Activated CD4-positive, alpha-beta T cell treated with anti-CD3 and anti-CD28 coated beads, Interleukin-2, amount 50 U/mL, for 1 hour (primary cell): Measurements from ENCODE around the gene PDK2.

Source experiments
- DNase-seq: peaks from one replicate; pipeline ENCODE4 v3.0.0-alpha.2; 2020

PDK2 gene

GRCh38 chr17:50102164-50102991 is 7.2 kb downstream of the PDK2 start:
- DNase-seq: no peak

DNA sequence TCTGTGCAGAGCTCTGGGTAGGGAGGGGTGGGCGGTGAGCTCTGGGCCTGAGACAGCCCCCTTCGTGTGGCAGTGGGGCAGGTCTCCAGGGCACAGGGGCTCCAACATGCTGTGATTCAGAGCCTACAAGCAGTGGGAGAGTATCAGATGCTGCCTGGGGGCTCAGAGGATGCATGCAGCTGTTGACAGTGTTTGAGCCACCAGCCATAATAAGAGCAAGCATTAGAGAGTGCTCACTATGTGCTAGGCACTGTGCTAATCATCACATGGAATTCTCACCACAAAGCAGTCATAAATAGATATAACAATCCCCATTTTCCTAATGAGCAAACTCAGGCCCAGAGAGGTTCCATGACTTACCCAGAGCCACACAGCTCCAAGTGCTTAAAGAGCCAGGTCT is 8.1 kb downstream of the PDK2 start:
- no peak for DNase-seq

DNA sequence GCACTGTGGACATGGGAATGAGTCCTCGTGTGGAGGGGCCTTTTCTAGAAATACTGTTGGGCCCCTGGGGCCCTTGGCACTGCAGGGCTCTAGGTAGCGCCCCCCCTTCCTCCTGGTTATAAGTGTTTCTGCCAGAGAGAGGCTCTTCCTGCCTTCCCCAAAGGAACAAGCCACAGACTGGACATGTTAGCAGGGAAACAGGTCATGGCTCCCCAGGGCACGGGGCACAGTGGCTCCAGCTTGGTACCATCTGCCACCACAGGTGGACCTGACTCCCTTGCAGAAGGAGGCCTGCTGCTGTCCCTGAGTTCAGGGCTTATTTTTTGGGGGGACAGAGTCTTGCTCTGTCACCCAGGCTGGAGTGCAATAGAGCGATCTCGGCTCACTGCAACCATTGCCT is 8.8 kb downstream of the PDK2 start:
- DNase-seq: no peak

DNA sequence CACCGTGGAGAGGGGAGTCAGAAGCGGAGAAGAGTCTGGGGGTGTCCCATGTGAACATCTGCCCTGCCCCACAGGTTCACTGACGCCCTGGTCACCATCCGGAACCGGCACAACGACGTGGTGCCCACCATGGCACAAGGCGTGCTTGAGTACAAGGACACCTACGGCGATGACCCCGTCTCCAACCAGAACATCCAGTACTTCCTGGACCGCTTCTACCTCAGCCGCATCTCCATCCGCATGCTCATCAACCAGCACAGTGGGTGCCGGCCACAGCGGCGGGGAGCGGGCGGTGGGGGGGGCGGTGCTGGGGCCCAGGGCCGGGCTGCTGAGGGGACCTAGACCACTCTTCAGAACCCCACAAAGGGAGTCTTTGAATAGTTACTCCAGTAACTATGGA is 10.7 kb downstream of the PDK2 start:
- DNase-seq: no peak

DNA sequence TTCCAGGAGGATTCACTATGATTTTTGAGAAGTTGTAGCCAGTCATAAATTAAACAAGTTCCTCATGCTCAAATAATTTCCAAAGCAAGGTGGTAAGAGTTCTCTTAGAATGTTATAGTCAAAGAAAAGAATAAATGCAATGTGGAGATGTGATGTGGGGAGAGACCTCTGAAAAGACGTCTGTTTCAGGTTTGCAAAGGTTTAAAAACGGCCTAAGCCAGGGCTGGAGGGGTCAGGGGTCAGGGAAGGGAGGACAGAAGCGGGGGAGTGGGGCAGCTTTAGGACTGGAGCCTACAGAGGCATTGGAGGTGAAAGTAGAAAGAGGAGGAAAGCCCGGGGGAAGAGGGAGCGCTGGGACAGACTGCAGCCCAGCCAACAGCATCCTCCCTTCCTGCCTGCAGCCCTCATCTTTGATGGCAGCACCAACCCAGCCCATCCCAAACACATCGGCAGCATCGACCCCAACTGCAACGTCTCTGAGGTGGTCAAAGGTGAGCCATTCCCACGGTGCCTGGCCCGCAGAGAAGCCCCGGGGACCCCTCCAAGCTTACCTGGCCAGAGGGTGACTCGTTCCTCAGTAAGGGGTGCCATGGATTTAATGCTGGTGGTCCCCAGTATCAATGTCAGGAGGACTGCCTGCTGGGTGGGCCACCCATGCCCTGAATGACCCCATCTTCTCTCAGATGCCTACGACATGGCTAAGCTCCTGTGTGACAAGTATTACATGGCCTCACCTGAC is 11.4 kb downstream of the PDK2 start:
- DNase-seq: no peak

- no peak for DNase-seq
Observed at GRCh38 chr17:50107790-50108414, 12.8 kb downstream of the PDK2 start.

DNA sequence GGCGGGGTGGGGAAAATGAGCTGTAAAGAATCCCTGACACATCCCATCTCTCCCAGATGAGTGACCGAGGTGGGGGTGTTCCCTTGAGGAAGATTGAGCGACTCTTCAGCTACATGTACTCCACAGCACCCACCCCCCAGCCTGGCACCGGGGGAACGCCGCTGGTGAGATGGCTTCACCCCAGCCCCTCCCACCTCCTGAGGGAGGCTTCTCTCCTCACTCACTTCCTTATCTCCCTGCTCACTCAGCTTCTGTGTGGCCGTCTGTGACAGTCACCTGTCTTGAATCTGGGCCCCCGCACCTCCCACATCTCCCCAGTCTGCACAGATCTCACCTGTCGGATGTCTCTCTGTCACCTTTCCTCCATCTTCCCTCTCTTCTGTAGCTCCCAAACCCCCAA is 13.4 kb downstream of the PDK2 start:
- DNase-seq: no peak

- no peak for DNase-seq
Observed at GRCh38 chr17:50109207-50109606, 14.1 kb downstream of the PDK2 start.

DNA sequence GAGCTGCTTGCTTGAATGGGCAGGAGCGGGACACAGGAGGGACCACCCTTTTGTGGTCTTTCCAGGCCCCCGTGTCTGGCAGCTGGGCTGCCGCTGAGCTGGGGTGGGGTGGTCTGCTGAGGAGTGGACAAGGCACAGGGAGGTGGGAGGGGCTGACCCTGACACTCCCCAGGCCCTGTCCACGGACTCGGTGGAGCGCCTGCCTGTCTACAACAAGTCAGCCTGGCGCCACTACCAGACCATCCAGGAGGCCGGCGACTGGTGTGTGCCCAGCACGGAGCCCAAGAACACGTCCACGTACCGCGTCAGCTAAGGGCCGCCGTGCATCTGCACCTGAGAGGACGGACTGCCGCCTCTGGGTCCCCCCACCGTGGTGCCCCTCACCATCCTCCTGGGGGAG is 14.6 kb downstream of the PDK2 start:
- DNase-seq: no peak

DNA sequence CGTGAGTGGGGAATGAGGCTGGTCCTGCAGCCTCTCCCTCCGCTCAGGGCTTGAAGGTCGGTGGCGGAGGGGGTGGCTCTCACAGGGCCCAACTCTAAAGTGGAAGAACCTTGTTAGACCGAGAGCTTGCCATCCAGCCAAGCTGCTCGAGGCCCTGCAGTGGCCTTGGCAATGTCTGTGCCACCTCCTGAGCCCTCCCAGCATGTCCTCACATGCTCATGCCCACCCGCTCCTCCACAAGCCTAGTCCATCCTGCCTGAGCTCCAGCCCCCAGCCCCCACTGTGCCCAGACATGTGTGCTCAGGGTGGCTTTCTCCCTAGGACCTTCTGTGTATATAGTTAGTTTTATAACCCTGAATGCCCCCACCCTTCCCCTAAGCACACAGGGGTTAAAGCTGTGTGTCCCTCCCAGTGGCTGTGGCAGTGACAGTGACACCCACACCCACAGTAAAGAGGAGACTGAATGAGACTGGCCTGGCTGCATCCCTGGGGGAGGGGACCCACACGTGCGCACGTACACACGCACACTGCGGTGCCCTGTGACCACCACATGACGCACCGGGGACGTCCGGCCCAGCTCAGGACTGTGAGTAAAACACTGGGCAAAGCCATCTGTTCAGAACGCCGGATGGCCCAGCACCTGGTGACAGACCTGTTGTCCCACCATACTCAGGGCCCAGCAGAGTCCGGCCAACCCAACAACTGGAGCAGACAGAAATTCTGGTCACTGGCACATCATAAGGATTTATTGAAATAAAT is 15.6 kb downstream of the PDK2 start:
- no peak for DNase-seq

DNA sequence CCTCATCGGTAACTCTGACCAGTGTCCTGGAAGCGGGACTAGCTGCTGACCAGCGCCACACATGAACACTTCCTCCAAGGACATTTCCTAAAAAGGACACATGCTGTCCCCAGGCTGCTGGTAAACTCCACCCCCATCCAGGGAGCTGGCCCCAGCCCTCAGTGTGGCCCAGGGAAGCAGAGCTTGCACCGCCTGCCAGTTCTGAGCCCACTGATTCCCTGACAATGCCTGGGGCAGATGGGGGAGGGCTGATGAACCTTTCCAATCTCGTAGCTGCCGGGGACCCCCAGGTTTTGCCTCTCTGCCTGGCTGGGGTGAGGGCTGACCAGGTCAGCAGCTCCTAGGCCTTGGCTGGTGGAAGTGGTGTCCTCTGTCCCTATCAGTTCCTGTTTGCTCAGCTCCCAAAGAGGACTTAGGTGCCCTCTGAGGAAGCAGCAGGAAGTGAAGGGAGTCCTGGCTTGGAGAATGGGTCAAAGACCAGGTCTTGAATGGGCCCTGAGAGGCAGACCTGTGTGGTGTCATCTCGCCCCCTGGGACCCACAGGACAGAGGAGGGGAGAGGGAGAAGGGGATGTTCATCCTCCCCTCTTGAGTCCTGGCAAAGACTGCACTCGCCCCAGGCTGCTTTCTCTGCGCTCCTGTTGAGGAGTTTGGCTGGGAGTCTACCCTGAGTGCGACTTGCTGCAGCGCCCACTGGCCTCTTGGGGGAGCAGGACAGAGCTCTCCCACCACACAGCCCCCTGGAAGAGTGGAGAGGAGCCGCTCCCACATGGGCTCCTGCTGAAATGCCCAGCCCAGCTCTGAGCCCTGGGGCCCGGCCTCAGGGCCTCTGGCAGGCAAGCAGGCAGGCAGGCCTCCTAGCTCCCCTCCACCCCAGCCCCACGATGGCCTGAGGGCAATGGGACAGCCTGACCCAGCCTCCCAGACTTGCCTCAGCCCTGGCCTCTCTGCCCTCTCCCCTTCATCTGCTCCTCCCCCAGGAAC is 16.8 kb downstream of the PDK2 start:
- no peak for DNase-seq

- no peak for DNase-seq
Observed at GRCh38 chr17:50112694-50113093, 17.5 kb downstream of the PDK2 start.

DNA sequence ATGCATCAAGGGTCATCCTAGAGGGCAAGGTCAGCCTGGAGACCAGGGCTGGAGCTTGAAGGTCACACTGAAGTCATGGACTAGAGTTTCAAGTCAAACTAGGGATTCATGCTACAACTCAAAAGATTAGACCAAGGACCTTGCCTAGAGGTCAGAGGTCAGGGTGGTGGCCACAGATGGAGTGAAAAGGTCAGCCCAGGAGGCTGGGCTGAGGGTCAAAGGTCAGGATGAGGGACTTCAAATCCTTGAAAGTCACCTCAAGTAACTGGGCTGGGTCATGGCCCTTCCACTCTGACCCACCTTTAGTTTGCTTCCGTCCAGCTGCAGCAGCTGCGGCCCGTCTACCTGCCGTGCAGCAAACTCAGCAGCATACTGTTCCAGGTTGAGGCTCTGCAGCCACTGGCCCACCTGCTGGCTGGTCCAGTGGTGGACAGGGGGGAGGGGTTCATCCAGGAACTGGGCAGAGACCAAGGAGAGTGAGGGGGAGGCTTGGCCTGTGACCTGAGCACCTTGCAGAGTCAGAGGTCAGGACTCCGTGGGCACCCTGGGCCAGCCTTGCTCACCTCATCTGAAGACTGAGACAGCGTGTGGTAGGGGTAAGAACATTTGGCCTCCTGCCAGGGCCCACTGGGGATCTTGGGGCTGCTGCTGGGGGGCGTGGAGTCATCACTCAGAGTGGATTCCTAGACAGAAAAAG is 18.6 kb downstream of the PDK2 start:
- no peak for DNase-seq

GRCh38 chr17:50114401-50114800 is 19.2 kb downstream of the PDK2 start:
- DNase-seq: no peak

GRCh38 chr17:50114849-50115357 is 19.8 kb downstream of the PDK2 start:
- DNase-seq: peak; percentile 24

DNA sequence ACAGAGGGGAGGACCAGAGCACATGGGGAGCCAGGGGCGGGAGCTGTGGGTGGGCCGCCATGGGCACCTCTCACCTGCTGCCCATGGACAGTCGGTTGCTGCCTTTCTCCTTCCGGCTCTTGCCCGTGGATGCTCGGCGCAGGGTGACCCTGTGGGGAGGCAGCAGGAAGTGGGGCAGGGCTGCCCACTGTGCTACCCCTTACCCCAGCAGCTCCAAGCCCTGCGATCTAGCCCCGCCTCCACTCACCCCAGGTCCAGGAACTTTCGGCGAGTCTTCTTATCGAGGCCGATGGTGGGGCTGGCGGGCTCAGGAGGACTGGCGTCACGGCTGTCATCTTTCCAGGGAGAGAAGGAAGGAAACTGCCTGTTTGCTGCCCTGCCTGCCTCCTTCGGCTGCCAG is 20.6 kb downstream of the PDK2 start:
- no peak for DNase-seq

DNA sequence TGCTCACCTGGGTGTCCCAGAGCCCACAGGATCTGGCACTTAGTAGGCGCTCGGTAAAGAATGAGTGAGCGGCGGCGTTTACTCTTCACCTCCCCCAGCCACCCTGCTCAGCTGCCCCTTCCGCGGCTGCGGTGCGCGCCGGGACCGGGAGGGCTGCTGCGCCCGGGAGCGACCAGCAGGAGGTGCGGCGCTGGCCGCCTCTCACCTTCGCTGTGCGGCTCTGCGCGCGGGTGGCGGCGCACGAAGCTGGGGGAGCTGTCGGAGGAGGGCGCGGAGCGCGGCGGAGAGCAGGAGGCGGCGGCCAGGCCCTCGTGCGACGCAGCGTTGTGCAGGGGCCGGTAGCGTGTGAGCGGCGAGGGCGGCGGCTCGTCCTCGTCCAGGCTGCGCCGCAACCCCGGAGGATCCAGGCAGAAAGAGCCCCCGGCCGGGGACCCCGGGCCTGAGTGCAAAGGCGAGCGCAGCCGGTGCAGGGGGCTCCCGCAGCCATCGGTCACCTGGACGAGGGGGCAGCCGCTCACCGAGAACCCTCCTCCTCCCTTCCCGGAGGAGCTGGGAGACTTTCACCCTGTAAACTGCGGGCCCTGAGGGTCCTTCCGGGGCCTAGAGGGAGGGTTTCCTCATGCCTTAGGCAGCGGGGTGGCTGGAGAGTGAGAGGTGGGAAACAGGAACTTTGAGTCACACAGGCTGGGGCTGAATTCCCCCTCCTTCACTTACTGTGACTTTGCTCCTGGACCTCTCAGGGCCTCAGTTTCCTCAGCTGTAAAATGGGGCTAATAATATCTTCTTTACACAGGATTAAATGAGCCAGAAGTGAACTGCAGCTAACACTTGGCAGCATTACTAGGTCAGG is 22.3 kb downstream of the PDK2 start:
- peak; percentile 63 for DNase-seq

DNA sequence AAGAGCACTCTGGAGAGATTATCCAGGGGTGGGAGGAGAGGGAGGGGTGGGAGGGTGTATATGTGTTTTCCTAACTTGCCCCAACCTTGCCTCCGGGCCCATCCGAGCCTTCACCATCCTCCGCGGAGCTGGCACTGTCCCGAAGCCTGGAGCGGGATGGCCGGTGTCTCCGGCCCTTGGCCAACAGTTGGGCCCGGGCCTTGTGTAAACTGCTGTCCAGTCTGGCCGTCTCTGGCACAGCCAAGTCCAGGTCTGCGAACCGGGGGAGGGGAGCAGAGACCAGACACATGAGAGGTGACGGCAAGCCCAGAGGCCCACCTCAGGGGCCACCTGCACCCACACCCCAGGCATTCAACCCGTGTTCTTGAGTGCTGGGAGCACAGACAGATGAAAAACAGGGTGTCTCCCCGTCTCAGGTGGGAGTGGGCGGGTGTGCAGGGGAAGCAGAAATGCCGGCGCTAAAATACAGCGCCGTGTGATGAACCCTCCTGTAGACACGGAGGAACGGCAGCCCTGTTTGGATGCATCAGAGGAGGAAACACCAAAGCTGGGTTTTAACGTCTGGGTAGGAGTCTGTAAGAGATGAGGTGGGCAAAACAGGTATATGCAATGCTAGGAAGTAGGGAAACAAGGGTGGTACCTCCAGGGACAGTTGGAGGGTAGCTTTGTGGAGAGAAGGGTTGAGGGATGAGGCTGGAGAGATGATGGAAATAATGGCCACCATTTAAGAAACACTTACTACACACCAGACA is 23.1 kb downstream of the PDK2 start:
- DNase-seq: no peak

DNA sequence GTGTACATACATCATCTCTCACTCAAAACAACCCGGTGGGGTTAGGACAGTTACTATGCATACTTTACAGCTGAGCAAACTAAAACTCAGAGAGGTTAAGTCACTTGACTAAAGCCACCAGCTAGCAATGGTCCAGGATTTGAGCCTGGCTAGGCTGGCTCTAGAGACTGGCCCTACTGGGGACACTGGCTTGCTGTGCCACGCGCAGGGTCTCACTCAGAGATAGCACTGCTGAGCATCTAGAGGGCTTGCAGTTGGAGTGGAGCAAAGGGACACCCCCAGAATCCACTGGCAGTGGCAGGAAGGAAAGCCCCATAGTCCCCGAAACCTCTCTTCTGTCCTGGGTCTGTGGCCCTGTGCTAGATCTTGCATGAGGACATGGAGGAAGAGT is 23.7 kb downstream of the PDK2 start:
- no peak for DNase-seq
